HG03460 (cell line): Measurements from ENCODE around the gene AMH.
"Not testable (repeated sequence)": the region's sequence is repeated elsewhere in the genome, so short reads cannot be mapped to it uniquely, and the experiment has no call there.

Source experiments
- ATAC-seq: cut with Tn5 transposase; IDR thresholded peaks from one replicate; pipeline ENCODE4 v1.9.1; 2021; ENCODE audit not compliant: unreplicated experiment

AMH gene

GRCh38 chr19:2269244-2270156 lies 20.4 kb downstream of the AMH start:
- peak; percentile 52 for ATAC-seq

- no peak for ATAC-seq
These were observed 21.0 kb downstream of the AMH start for GRCh38 chr19:2270157-2270422.

GRCh38 chr19:2270423-2271233 lies 21.5 kb downstream of the AMH start:
- no peak for ATAC-seq

GRCh38 chr19:2271234-2272103 lies 22.3 kb downstream of the AMH start:
- no peak for ATAC-seq

- ATAC-seq, result peak; percentile 32
These were observed 24.4 kb downstream of the AMH start for GRCh38 chr19:2273356-2274184.

- no peak for ATAC-seq
These were observed 25.1 kb downstream of the AMH start for GRCh38 chr19:2274185-2274711.

GRCh38 chr19:2274931-2275535 lies 25.9 kb downstream of the AMH start:
- no peak for ATAC-seq

- ATAC-seq, result no peak
These were observed 26.7 kb downstream of the AMH start for GRCh38 chr19:2275588-2276428.

GRCh38 chr19:2276429-2276986 lies 27.4 kb downstream of the AMH start:
- ATAC-seq, result no peak

GRCh38 chr19:2277138-2277537 lies 28.0 kb downstream of the AMH start:
- ATAC-seq, result no peak

- ATAC-seq, result no peak
These were observed 29.5 kb downstream of the AMH start for GRCh38 chr19:2278459-2279158.

- ATAC-seq, result no peak
These were observed 31.6 kb downstream of the AMH start for GRCh38 chr19:2280633-2281264.

- not testable (repeated sequence) for ATAC-seq
These were observed 32.3 kb downstream of the AMH start for GRCh38 chr19:2281265-2282061.

GRCh38 chr19:2282062-2282861 lies 33.1 kb downstream of the AMH start, which contains the start of gene PEAK3:
TSS of gene PEAK3 (minus strand) at chr19:2282175. CDS start at chr19:2280931, 1,244 bp downstream.
- ATAC-seq, result no peak

- ATAC-seq, result no peak
These were observed 33.7 kb downstream of the AMH start for GRCh38 chr19:2282862-2283237.
